Liver (tissue), 9 donors: ENCODE data around the gene NARF. TPM values are rescaled to one million over a fixed set of nuclear protein-coding genes. Genes with fewer than 3 reads are reported as not detected.

Experiments
- DNase-seq: peaks from one replicate; pipeline ENCODE4 v3.0.0-alpha.2; 2017; ENCODE audit warnings: low spot score
- H3K27ac ChIP-seq, 2 donors: one replicate each; pipeline ENCODE4 v1.7.0; 2013; ENCODE audit warnings: inconsistent platforms in 2 of 2, low read length in 2 of 2, control low read depth in 1 of 2, low read depth in 1 of 2, mild to moderate bottlenecking in 1 of 2
- H3K27me3 ChIP-seq, 4 donors: one replicate each; pipeline versions ENCODE4 v1.6.1 to v1.7.0; 2013; ENCODE audit warnings: low read length in 3 of 4, inconsistent platforms in 1 of 4, mild to moderate bottlenecking in 1 of 4, moderate library complexity in 1 of 4; ENCODE audit not compliant: control insufficient read depth in 4 of 4, insufficient read depth in 4 of 4
- H3K36me3 ChIP-seq, 4 donors: one replicate each; pipeline versions ENCODE4 v1.6.1 to v1.7.0; 2013; ENCODE audit warnings: low read length in 3 of 4, mild to moderate bottlenecking in 3 of 4, low read depth in 1 of 4, moderate library complexity in 1 of 4; ENCODE audit not compliant: control insufficient read depth in 4 of 4, insufficient read depth in 3 of 4
- H3K4me1 ChIP-seq, 4 donors: one replicate each; pipeline versions ENCODE4 v1.6.1 to v1.7.0; 2013; ENCODE audit warnings: low read length in 3 of 4, mild to moderate bottlenecking in 3 of 4, moderate library complexity in 1 of 4; ENCODE audit not compliant: control insufficient read depth in 4 of 4, insufficient read depth in 4 of 4
- H3K4me3 ChIP-seq, 3 donors: one replicate each; pipeline versions ENCODE4 v1.6.1 to v1.7.0; 2013; ENCODE audit warnings: low read length in 3 of 3, control low read depth in 1 of 3, low read depth in 1 of 3, mild to moderate bottlenecking in 1 of 3
- H3K9ac ChIP-seq, 2 donors: one replicate each; pipeline ENCODE4 v1.7.0; 2013; ENCODE audit warnings: low read length in 2 of 2, mild to moderate bottlenecking in 2 of 2, moderate library complexity in 2 of 2, control low read depth in 1 of 2, low read depth in 1 of 2
- H3K9me3 ChIP-seq, 4 donors: one replicate each; pipeline versions ENCODE4 v1.6.1 to v1.7.0; 2013; ENCODE audit warnings: low read length in 3 of 4; ENCODE audit not compliant: control insufficient read depth in 4 of 4
- ATF3 ChIP-seq: IDR thresholded peaks from 2 replicates; pipeline ENCODE4 v1.6.1; 2016; ENCODE audit warnings: antibody characterized with exemption
- CTCF ChIP-seq: fragments of 150-350 bp; IDR thresholded peaks from 2 replicates; pipeline ENCODE4 v1.5.1; 2017; ENCODE audit warnings: improper control_type of control experiment, low read depth, low read length; ENCODE audit not compliant: missing input control
- EGR1 ChIP-seq, 2 donors: IDR thresholded peaks; 2 replicates each; pipeline ENCODE4 v1.6.1; 2016 to 2018; ENCODE audit warnings: antibody characterized with exemption in 2 of 2, low read depth in 2 of 2
- FOXA1 ChIP-seq: IDR thresholded peaks from 2 replicates; pipeline ENCODE4 v1.6.1; 2016; ENCODE audit warnings: antibody characterized with exemption
- FOXA2 ChIP-seq: IDR thresholded peaks from 2 replicates; pipeline ENCODE4 v1.6.1; 2016; ENCODE audit warnings: antibody characterized with exemption
- GABPA ChIP-seq, 2 donors: IDR thresholded peaks in 1 of 2; conservative IDR thresholded peaks in 1 of 2; 2 replicates each; pipeline ENCODE4 v1.6.1; 2016; ENCODE audit warnings: antibody characterized with exemption in 2 of 2, mild to moderate bottlenecking in 1 of 2, moderate library complexity in 1 of 2
- HNF4A ChIP-seq, 2 donors: conservative IDR thresholded peaks; 2 replicates each; pipeline ENCODE4 v1.6.1; 2016; ENCODE audit warnings: antibody characterized with exemption in 2 of 2, mild to moderate bottlenecking in 2 of 2
- HNF4G ChIP-seq: IDR thresholded peaks from 2 replicates; pipeline ENCODE4 v1.6.1; 2016; ENCODE audit warnings: antibody characterized with exemption
- JUND ChIP-seq, 2 donors: IDR thresholded peaks; 2 replicates each; pipeline ENCODE4 v1.6.1; 2016; ENCODE audit warnings: antibody characterized with exemption in 2 of 2
- MAX ChIP-seq: IDR thresholded peaks from 2 replicates; pipeline ENCODE4 v1.6.1; 2016; ENCODE audit warnings: antibody characterized with exemption
- NR2F2 ChIP-seq: IDR thresholded peaks from 2 replicates; pipeline ENCODE4 v1.6.1; 2016; ENCODE audit warnings: antibody characterized with exemption
- RAD21 ChIP-seq, 2 donors: IDR thresholded peaks; 2 replicates each; pipeline ENCODE4 v1.6.1; 2016; ENCODE audit warnings: antibody characterized with exemption in 2 of 2, mild to moderate bottlenecking in 2 of 2
- REST ChIP-seq: IDR thresholded peaks from 2 replicates; pipeline ENCODE4 v1.6.1; 2016; ENCODE audit warnings: antibody characterized with exemption, mild to moderate bottlenecking
- SP1 ChIP-seq: IDR thresholded peaks from 2 replicates; pipeline ENCODE4 v1.6.1; 2018; ENCODE audit warnings: antibody characterized with exemption, mild to moderate bottlenecking
- TAF1 ChIP-seq: conservative IDR thresholded peaks from 2 replicates; pipeline ENCODE4 v1.6.1; 2016; ENCODE audit warnings: antibody characterized with exemption, mild to moderate bottlenecking
- YY1 ChIP-seq: IDR thresholded peaks from 2 replicates; pipeline ENCODE4 v1.6.1; 2016; ENCODE audit warnings: antibody characterized with exemption, mild to moderate bottlenecking
- ZBTB33 ChIP-seq: IDR thresholded peaks from 2 replicates; pipeline ENCODE4 v1.6.1; 2016; ENCODE audit warnings: antibody characterized with exemption
- WGBS: extraction: QIAGEN DNeasy Blood & Tissue Kit; methylation state at CpG from one replicate; pipeline ENCODE4 v1.1.7; 2013; 5-methylcytosine and 5-hydroxymethylcytosine counted together
- polyA plus RNA-seq, 2 donors: library from polyadenylated mRNA; stranded (reverse) in 1 of 2; unstranded in 1 of 2; fragments of 200-250 nt in 1 of 2; fragments of >200 nt in 1 of 2; fragmentation: Nextera tagmentation in 1 of 2; extraction: Ambion mirVana in 1 of 2; gene quantifications; one replicate each; pipeline versions ENCODE4 v1.2.1 to v1.2.3, GENCODE V29; 2013 to 2015
- total RNA-seq, 2 donors: library from RNA; depleted of rRNA; stranded (reverse); fragments of >200 nt; gene quantifications; one replicate each; pipeline ENCODE4 v1.2.3, GENCODE V29; 2014
- donor health status: healthy.
- donor health status: healthy.
- donor health status: healthy.
- donor health status: healthy.
- donor health status: healthy.

The NARF gene
- total and polyA plus RNA-seq, 4 donors, result 19.8 to 87.5 (median 26.2) TPM

DNA sequence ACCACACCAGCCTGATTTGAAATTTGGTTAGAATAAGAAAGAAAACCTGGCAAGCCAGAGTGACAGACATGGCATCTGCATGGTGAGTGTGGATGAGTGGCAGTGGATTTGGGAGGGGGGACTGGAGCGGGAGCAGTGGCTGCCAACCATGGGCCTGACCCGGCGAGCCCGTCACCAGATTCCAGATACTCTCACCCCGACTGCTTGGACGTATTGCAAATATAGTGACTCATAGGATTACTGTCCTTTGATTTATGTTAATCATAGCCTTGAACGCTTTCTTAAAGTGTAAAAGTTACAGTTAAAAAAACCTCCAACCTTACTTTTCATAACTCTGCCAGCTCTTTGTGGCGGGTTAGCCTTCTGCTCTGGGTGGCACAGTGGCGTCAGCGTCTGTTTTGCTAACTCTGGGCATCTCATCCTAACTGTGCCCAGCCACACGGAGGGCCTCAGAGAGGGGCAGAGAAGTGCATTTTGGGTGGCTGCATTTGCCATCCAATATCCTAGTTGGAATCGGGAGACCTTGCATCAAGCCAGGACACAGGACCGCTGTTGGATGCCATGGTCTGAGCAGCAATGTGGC is 34.2 kb downstream of the NARF start:
- Histone ChIP-seq H3K4me1 (peaks cover 2 to 10% (median 5%) of the 10 kb centered on the region in 4 donors), H3K27ac (no peak overlapping the region), H3K27me3 (no peaks in the 10 kb centered on the region), H3K4me3 (no peak overlapping the region), H3K9me3 (no peaks in the 10 kb centered on the region), H3K9ac (no peak overlapping the region), H3K36me3 (peaks cover 0 to 11% (median 3%) of the 10 kb centered on the region in 4 donors)
- WGBS, result 92% methylated on average over 13 of the region's 13 CpGs
- DNase-seq, result no peak
- TF ChIP-seq ATF3, result no peak
- no peak for TF ChIP-seq FOXA1
- TF ChIP-seq FOXA2, result no peak
- no peak for TF ChIP-seq GABPA (IDR thresholded peaks at IDR 0.05 in 1 of 2, conservative IDR thresholded peaks at IDR 0.05 in 1 of 2)
- TF ChIP-seq TAF1, result no peak
- TF ChIP-seq SP1, result no peak
- TF ChIP-seq EGR1 (IDR thresholded peaks at IDR 0.05; ENCODE audit: low read depth in 2 of 2), result no peak
- no peak for TF ChIP-seq ZBTB33
- no peak for TF ChIP-seq CTCF
- no peak for TF ChIP-seq NR2F2
- no peak for TF ChIP-seq HNF4G
- no peak for TF ChIP-seq RAD21 (IDR thresholded peaks at IDR 0.05)
- no peak for TF ChIP-seq YY1
- TF ChIP-seq REST, result no peak
- TF ChIP-seq JUND (IDR thresholded peaks at IDR 0.05), result no peak
- no peak for TF ChIP-seq HNF4A (conservative IDR thresholded peaks at IDR 0.05)
- no peak for TF ChIP-seq MAX
